Measurements from ENCODE around the gene OSTN. TPM values are rescaled to one million over a fixed set of nuclear protein-coding genes. Genes with fewer than 3 reads are reported as not detected.

Gene OSTN
- total RNA-seq, 1 donor from 2014 or later: not detected

GRCh38 chr3:191313296-191313695 lies 114.3 kb downstream of the OSTN start:
- no peak for DNase-seq (ENCODE audit: low spot score)

- no peak for DNase-seq (ENCODE audit: low spot score)
Observed at GRCh38 chr3:191314109-191314728, 115.2 kb downstream of the OSTN start.

Other genes starting within 250 kb of the OSTN start
- 104 TPM for gene CCDC50, start 130.2 kb downstream of the OSTN start, total RNA-seq
- 2.6 TPM for gene UTS2B, start 131.3 kb downstream of the OSTN start, total RNA-seq

All from mucosa of gallbladder (tissue), 1 donor.